IMR-90 (cell line): ENCODE measurements around the gene SLC12A7.

Experiments used
- CEBPB ChIP-seq: IDR thresholded peaks from 2 replicates; pipeline ENCODE4 v1.6.1; 2012; ENCODE audit warnings: low read depth, low read length, improper control_type of control experiment
- MAZ ChIP-seq: IDR thresholded peaks from 2 replicates; pipeline ENCODE4 v1.6.1; 2012; ENCODE audit warnings: low read depth, mild to moderate bottlenecking, low read length, improper control_type of control experiment, moderate library complexity, borderline replicate concordance
- POLR2A ChIP-seq: IDR thresholded peaks from 2 replicates; pipeline ENCODE4 v1.6.1; 2012; ENCODE audit warnings: mild to moderate bottlenecking, low read depth, low read length
- RCOR1 ChIP-seq: IDR thresholded peaks from 2 replicates; pipeline ENCODE4 v1.6.1; 2012; ENCODE audit warnings: mild to moderate bottlenecking, low read length, improper control_type of control experiment; ENCODE audit not compliant: insufficient replicate concordance
- USF2 ChIP-seq: fragments of 150-350 bp; IDR thresholded peaks from 2 replicates; pipeline ENCODE4 v1.6.1; 2017; ENCODE audit warnings: mild to moderate bottlenecking, antibody characterized with exemption, low read length, low read depth
- TF ChIP-seq, protein P1 (sequence below): conservative IDR thresholded peaks from 2 replicates; pipeline ENCODE4 v1.5.1; 2012; ENCODE audit warnings: mild to moderate bottlenecking, low read depth, low read length, improper control_type of control experiment

DNA sequence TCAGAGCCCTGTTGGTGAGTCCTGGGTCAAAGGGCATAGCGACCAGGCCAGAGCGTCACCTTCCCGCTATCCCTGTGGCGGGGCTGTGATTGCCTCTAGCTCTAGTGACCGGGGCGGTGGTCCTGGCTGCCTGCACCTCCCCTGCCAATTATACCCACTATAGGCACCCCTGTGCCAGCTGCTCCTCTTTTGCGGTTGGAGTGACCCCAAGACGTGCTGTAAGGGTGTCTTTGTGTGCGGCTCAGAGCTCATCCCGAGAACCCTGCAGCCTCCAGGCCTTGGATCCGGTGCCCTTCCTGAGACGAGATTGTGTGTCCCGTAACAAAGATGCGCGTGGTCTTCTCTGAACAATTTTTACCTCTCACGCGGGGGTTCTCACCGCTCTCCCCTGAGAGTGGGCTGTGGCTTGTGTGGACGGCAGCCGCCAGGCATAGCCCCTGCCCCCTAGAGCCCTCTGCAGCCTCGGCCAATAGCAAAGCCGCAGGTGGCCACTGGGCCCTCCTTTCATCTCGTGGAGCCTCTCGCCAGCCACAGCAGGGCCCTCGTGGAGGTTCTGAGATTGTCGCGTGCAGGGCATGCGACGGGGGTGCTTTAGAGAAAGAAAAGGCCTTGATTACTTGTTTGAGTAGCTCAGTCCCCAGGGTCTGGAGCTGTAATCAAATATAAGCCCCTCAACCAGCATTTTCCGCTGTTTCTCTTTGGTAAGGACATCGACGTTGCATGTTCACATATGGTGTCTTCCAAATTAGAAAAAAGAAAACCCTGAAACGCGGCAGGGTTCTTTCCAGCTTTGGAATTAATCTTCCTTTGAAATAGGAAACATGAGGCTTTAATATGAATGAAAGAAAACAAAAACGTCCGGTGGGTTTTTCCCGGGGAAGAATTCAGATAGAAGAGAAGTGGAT, 92.6 kb downstream of the SLC12A7 start:
- TF ChIP-seq, protein P1, sequence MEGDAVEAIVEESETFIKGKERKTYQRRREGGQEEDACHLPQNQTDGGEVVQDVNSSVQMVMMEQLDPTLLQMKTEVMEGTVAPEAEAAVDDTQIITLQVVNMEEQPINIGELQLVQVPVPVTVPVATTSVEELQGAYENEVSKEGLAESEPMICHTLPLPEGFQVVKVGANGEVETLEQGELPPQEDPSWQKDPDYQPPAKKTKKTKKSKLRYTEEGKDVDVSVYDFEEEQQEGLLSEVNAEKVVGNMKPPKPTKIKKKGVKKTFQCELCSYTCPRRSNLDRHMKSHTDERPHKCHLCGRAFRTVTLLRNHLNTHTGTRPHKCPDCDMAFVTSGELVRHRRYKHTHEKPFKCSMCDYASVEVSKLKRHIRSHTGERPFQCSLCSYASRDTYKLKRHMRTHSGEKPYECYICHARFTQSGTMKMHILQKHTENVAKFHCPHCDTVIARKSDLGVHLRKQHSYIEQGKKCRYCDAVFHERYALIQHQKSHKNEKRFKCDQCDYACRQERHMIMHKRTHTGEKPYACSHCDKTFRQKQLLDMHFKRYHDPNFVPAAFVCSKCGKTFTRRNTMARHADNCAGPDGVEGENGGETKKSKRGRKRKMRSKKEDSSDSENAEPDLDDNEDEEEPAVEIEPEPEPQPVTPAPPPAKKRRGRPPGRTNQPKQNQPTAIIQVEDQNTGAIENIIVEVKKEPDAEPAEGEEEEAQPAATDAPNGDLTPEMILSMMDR: no peak
- TF ChIP-seq USF2 (no peak), RCOR1 (no peak), CEBPB (no peak), MAZ (no peak), POLR2A (no peak)
